DMS79 treated with DMSO at 0.1 percent for 48 hours (cell line): ENCODE measurements around the gene POU6F2.

Source experiments
- DNase-seq: peaks from one replicate; lab custom pipeline; 2025; lab: John Stamatoyannopoulos, UW

The POU6F2 gene

GRCh38 chr7:39069896-39070881 is 92.5 kb downstream of the POU6F2 start:
- DNase-seq, result peak; percentile 24

DNA sequence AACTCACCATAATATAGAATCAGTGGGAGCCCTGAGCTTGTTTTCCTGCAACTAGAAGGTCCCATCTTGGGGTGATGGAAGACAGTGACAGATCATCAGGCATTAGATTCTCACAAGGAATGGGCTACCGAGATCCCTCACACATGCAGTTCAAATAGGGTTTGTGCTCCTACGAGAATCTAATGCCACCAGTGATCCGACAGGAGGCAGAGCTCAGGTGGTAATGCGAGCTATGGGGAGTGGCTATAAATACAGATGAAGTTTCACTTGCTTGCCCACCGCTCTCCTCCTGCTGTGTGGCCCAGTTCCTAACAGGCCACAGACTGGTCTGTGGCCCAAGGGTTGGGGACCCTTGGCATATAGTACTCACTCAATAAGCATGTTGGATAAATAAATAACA is 93.4 kb downstream of the POU6F2 start:
- no peak for DNase-seq

DNA sequence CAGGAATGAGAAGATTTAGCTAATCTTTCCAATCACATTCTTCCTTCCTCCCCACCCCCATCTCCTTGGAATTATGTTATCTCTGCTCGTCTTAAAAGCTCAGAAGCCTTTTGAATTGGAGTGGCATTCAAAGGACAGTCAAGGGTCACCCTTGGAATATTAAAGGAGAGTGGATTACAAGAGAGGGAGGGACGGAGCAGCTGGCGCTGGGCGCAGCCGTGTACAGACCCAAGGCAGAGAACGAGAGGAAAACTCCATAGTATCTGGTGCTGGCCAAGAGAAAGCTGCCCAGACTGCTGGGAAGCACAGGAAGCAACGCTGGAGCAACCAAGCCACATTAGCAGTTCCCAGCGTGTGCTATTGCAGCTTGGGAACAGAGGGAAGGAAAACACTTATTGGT is 95.7 kb downstream of the POU6F2 start:
- peak; percentile 80 for DNase-seq

- no peak for DNase-seq
These were observed 97.5 kb downstream of the POU6F2 start for GRCh38 chr7:39075210-39075609.

DNA sequence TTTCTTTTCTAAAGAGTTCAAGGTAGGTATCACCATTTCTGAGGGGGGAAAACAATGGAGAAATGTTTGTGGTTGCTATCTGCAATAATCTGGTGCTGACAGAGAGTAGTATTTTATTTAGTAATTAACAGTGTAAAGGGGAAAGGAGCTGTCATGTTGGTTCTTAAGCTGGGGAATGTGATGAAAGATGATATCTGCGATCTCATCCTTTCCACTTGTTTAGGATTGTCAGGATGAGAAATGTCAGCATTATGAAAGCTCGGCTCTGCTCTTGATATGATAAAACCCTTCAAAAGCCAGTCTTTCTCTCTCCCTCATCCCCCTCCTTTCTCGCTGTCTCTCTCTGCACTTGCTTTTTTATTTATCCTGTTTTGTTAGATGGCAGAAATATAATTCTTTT is 106.1 kb downstream of the POU6F2 start:
- DNase-seq, result peak; percentile 52

DNA sequence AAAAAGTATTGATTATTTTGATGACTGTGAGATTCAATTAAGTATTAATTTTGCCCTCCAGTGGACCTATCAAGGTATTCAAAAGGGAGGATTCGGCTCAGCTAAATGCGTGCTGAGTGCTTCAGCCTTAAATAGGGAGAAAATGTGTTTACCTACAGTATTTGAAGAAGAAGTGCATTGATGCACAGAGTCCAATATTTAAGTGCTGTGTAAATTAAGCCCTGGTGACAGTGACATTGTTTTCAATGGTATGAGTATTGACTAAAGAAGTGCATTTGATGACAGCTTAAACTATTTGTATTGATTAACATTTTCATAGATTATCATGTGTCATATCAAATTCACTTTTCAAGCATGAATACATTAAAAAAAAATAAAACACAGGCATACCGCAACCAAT is 106.6 kb downstream of the POU6F2 start:
- DNase-seq, result peak; percentile 72

- no peak for DNase-seq
These were observed 107.5 kb downstream of the POU6F2 start for GRCh38 chr7:39085189-39085588.

- DNase-seq, result peak; percentile 85
These were observed 107.9 kb downstream of the POU6F2 start for GRCh38 chr7:39085590-39086049.

DNA sequence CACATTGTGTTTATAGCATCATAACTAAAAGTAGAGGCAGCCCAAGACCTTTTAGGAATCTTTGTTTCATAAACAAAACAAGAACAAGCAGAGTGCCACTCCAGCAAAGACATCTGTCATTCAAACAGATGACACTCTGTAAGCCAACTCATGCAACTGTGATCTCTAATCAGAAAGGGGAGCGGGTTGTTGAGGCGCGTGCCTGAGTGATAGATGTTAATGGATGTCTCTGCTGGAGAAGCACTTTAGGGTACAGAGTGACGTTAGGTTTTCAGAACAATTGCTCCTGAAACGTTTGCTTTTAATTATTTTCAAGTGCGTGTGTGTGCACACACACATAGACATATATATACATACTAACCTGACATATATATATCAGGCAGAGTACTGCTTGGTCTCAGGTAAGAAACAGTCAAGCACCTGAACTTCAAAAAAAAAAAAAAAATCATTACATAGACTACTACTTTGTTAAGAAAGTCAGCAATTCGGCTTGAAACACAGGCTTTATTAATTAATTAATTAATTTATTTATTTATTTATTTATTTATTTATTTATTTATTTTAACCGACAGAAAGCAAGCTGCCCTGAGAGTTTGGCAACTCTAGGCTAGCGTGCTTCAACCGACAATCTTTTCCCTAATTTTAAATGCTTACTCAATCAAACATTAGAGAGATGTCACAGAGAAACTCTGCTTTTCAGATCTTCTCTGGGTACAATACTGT is 109.1 kb downstream of the POU6F2 start:
- DNase-seq, result peak; percentile 25

DNA sequence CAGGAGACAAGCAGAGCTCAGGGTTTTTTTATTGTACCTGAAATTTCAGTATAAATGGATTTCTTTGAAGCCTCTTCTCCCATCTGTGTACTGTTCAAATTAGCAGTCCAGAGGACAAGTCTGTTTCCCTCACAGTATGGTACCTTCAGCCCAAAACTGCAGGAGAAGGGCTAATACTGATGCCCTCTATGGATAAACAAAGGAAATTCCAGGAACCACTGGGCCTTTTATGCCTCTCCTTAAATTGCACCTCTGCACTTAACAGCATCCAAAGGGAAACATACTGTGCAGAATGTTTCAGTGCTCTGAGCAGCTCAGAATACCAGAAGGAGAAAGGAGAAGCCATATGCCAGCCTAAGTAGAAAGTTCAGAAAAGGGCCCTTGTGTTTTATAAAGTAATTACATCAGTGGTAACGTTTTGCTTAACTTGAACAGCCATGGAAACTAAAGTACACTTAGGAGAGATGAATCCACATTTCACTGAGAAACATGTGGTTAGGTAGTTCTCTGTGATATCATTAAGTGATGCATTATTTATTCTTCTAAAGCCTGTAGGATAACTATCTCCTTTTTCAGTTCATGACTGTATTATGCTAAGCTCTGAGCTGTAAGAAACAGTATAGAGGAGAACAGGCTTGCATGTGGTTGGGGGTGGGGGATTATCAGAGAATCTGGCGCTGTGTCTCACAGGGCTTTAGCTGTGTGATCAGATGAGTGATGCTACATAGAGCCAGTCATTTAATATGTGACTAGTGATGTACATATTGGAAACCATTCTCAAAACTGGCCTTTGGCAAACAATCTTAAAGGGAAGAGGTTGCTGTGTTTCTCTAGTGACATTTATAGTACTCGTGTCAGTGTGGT is 111.3 kb downstream of the POU6F2 start:
- peak; percentile 58 for DNase-seq

DNA sequence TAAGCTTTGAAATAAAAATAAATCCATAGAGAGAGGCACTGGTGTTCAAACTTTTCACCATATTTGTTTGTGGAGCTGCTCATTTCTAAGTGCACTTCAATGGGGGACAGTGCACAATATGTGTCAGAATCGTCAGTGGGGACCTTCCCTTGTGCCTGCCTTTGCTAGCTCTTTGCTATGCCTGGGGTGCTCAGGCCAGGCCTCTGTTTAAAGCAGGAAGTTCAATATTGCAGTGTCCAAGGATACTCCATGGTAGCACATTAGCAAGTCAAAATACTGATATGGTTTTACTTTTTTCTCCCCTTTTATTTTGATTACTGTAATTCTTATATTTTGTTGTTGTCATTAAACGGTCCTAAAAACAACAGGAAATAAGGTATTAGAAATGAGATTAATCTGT is 113.4 kb downstream of the POU6F2 start:
- DNase-seq, result peak; percentile 62

DNA sequence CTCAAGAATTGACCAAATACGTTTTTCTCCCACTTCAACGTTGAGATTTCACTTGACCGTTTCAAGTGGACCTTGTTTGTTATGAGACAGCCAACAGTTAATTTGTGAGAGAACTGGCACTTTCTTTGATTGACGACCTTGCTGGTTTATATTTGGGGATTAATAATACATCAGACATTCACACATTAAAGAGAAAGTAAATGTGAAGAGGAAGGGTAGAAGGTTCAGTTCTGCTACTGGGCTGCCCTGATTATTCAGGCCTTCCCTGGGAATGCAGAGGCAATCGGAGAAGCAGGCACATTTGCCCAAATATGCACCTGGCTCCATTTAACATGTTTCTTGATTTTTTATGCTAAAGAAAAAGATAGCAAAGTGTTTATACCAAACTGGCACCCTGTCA is 114.1 kb downstream of the POU6F2 start:
- DNase-seq, result peak; percentile 79

GRCh38 chr7:39094731-39095130 is 117.0 kb downstream of the POU6F2 start:
- no peak for DNase-seq

GRCh38 chr7:39095875-39096619 is 118.3 kb downstream of the POU6F2 start:
- DNase-seq, result no peak

- DNase-seq, result no peak
These were observed 120.8 kb downstream of the POU6F2 start for GRCh38 chr7:39098506-39098905.

DNA sequence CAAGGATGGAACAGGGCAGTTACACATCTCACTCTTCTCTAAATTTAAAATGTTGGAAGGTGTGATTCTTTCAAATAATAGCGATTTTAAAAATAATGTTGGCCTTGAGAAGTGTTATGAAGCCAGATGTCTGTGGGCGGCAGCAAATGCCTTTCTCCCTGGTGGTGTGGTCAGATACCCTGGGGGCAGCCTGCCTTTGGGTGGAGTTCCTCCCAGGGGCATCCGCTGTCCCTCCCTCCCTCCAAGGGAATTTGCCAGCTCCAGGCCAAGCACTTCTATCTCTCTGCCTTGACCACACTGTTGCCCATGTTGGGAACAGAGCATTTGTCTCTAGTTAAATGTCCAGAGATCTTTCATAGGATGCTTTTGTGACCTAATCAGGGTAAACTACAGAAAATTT is 121.4 kb downstream of the POU6F2 start:
- no peak for DNase-seq

GRCh38 chr7:39100270-39100669 is 122.6 kb downstream of the POU6F2 start:
- no peak for DNase-seq

GRCh38 chr7:39102234-39102633 is 124.5 kb downstream of the POU6F2 start:
- DNase-seq, result peak; percentile 76

GRCh38 chr7:39105720-39106119 is 128.0 kb downstream of the POU6F2 start:
- DNase-seq, result no peak

DNA sequence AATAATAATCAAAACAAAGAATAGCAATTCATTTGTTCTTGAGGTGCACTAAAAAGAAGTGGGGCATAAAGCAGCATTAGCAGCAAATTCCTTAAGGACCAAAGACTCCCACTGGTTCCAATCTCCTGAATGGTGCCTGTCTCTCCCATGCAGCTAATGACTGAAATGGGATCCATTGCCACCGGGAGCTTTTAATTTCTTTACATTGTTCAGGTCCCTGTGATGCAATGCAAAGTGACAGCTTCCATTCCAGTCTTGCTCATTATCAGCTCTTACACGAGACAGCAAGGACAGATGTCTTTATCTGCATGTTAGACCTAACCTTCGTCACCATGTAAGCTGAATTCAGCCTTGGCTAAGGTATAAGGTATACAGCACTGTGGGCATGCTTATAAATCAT is 148.1 kb downstream of the POU6F2 start:
- no peak for DNase-seq

- DNase-seq, result no peak
These were observed 149.3 kb downstream of the POU6F2 start for GRCh38 chr7:39127058-39127457.
